Esophagus muscularis mucosa (tissue), 4 donors: Measurements from ENCODE around the gene PIK3CD. TPM values are rescaled to one million over a fixed set of nuclear protein-coding genes. Genes with fewer than 3 reads are reported as not detected.
"Not testable (repeated sequence)": the region's sequence is repeated elsewhere in the genome, so short reads cannot be mapped to it uniquely, and the experiment has no call there.

Source experiments
- DNase-seq: peaks from one replicate; pipeline ENCODE4 v3.0.0-alpha.2; 2017; ENCODE audit errors: extremely low spot score
- H3K27ac ChIP-seq, 4 donors: fragments of 200-600 bp; sonication (generic); replicated peaks in 1 of 4; 1 replicate in 3 of 4; 2 replicates in 1 of 4; pipeline ENCODE4 v1.5.1; 2016 to 2019; ENCODE audit warnings: mild to moderate bottlenecking in 1 of 4
- H3K27me3 ChIP-seq, 4 donors: fragments of 200-600 bp; sonication (generic); one replicate each; pipeline versions ENCODE4 v1.5.1 to v1.6.0; 2016 to 2019
- H3K36me3 ChIP-seq, 4 donors: fragments of 200-600 bp; sonication (generic); one replicate each; pipeline ENCODE4 v1.5.1; 2016 to 2019
- H3K4me1 ChIP-seq, 4 donors: fragments of 200-600 bp; sonication (generic); one replicate each; pipeline ENCODE4 v1.5.1; 2016 to 2019
- H3K4me3 ChIP-seq, 4 donors: fragments of 200-600 bp; sonication (generic); 1 replicate in 2 of 4; 2 replicates in 2 of 4; pipeline ENCODE4 v1.5.1; 2016 to 2019; ENCODE audit warnings: mild to moderate bottlenecking in 4 of 4, moderate library complexity in 1 of 4
- H3K9me3 ChIP-seq, 4 donors: fragments of 200-600 bp; sonication (generic); 1 replicate in 3 of 4; 2 replicates in 1 of 4; pipeline ENCODE4 v1.5.1; 2016 to 2019
- CTCF ChIP-seq, 3 experiments: fragments of 200-600 bp in 2 of 3; fragments of 450-650 bp in 1 of 3; sonication (generic) in 2 of 3; IDR thresholded peaks; one replicate each; pipeline ENCODE4 v1.5.1; 2017 to 2019; ENCODE audit warnings: antibody characterized with exemption in 3 of 3, mild to moderate bottlenecking in 2 of 3, moderate library complexity in 1 of 3
- EP300 ChIP-seq: sonication (generic); formaldehyde crosslinking; IDR thresholded peaks from one replicate; pipeline ENCODE4 v1.6.1; 2017; ENCODE audit warnings: antibody characterized with exemption
- POLR2A ChIP-seq: fragments of 450-650 bp; IDR thresholded peaks from one replicate; pipeline ENCODE4 v1.6.1; 2017; ENCODE audit warnings: antibody characterized with exemption, moderate library complexity, mild to moderate bottlenecking, low read depth
- POLR2AphosphoS5 ChIP-seq, 2 donors: sonication (generic); formaldehyde crosslinking; IDR thresholded peaks; one replicate each; pipeline ENCODE4 v1.6.1; 2017; ENCODE audit warnings: antibody characterized with exemption in 2 of 2
- WGBS: methylation state at CpG from one replicate; pipeline ENCODE4 v1.1.5; 2018; 5-methylcytosine and 5-hydroxymethylcytosine counted together
- intact Hi-C: fragments of 100-400 bp; cut with DNase I; formaldehyde crosslinking; loops from one replicate; pipeline ENCODE4 v1.15.1; 2023
- total RNA-seq, 4 donors: library from RNA; depleted of rRNA; stranded (reverse); fragments of >200 nt; gene quantifications; one replicate each; pipeline versions ENCODE4 v1.1.0 to v1.2.1, GENCODE V29; 2016

Gene PIK3CD
- total RNA-seq, 4 donors from 2014 or later, result 7.9 to 30.4 (median 13.9) TPM

GRCh38 chr1:9621032-9621431 is 30.5 kb upstream of the PIK3CD start:
- no peaks in the 10 kb centered on the region for H3K9me3 ChIP-seq
- H3K27ac ChIP-seq, result no peak overlapping the region
- H3K4me3 ChIP-seq, result no peak overlapping the region
- TF ChIP-seq CTCF (IDR thresholded peaks at IDR 0.05), result no peak
- TF ChIP-seq POLR2A, result no peak
- TF ChIP-seq EP300, result no peak
- no peak for TF ChIP-seq POLR2AphosphoS5 (IDR thresholded peaks at IDR 0.05)
- H3K36me3 ChIP-seq, result no peaks in the 10 kb centered on the region
- peaks cover 0 to under 1% (median 0%) of the 10 kb centered on the region in 4 donors for H3K4me1 ChIP-seq
- peaks cover 0 to 51% (median 0%) of the 10 kb centered on the region in 4 donors for H3K27me3 ChIP-seq
- no peak for DNase-seq
- intact Hi-C loops, result no loop called here

- intact Hi-C loops, result no loop called here
- H3K36me3 ChIP-seq, result no peaks in the 10 kb centered on the region
- no peak overlapping the region for H3K4me3 ChIP-seq
- H3K27me3 ChIP-seq, result peaks cover 0 to 44% (median 0%) of the 10 kb centered on the region in 4 donors
- no peak overlapping the region for H3K27ac ChIP-seq
- H3K4me1 ChIP-seq, result peaks cover 3 to 16% (median 13%) of the 10 kb centered on the region in 4 donors
- H3K9me3 ChIP-seq, result no peaks in the 10 kb centered on the region
- TF ChIP-seq EP300 (no peak), CTCF (IDR thresholded peaks at IDR 0.05) (no peak), POLR2AphosphoS5 (IDR thresholded peaks at IDR 0.05) (no peak), POLR2A (no peak)
- 97% methylated on average over 2 of the region's 2 CpGs for WGBS
- no peak for DNase-seq
Observed at GRCh38 chr1:9624081-9624480, 27.4 kb upstream of the PIK3CD start.

GRCh38 chr1:9625030-9625429 is 26.5 kb upstream of the PIK3CD start:
- intact Hi-C loops, result loop anchor here (5.0 kb wide), 2 partner anchors 62 to 242 kb away; no protein-coding TSS in a partner anchor
- not testable (repeated sequence) for DNase-seq, H3K27ac ChIP-seq, H3K4me3 ChIP-seq, H3K36me3 ChIP-seq, H3K9me3 ChIP-seq
- Histone ChIP-seq H3K4me1 (peaks cover 3 to 16% (median 13%) of the 10 kb centered on the region in 4 donors), H3K27me3 (peaks cover 0 to 34% (median 0%) of the 10 kb centered on the region in 4 donors)
- WGBS, result 88% methylated on average over 3 of the region's 3 CpGs

GRCh38 chr1:9626201-9626608 is 25.3 kb upstream of the PIK3CD start:
- Histone ChIP-seq H3K9me3 (no peaks in the 10 kb centered on the region), H3K36me3 (no peaks in the 10 kb centered on the region), H3K4me3 (peak overlapping the region in 1 of 4 donors; percentile 24), H3K27ac (no peak overlapping the region), H3K27me3 (peaks cover 0 to 23% (median 0%) of the 10 kb centered on the region in 4 donors), H3K4me1 (peaks cover 3 to 16% (median 13%) of the 10 kb centered on the region in 4 donors)
- intact Hi-C loops, result loop anchor here (5.0 kb wide), 2 partner anchors 61 to 241 kb away; no protein-coding TSS in a partner anchor
- no peak for TF ChIP-seq CTCF (IDR thresholded peaks at IDR 0.05)
- TF ChIP-seq POLR2AphosphoS5 (IDR thresholded peaks at IDR 0.05), result no peak
- no peak for TF ChIP-seq EP300
- no peak for TF ChIP-seq POLR2A
- WGBS, result 63% methylated on average over 9 of the region's 9 CpGs
- no peak for DNase-seq

GRCh38 chr1:9628541-9629444 is 22.7 kb upstream of the PIK3CD start:
- TF ChIP-seq CTCF (IDR thresholded peaks at IDR 0.05), result no peak
- no peak for TF ChIP-seq POLR2A
- TF ChIP-seq EP300, result no peak
- TF ChIP-seq POLR2AphosphoS5 (IDR thresholded peaks at IDR 0.05), result no peak
- DNase-seq, result no peak
- Histone ChIP-seq H3K4me1 (peaks cover 3 to 16% (median 13%) of the 10 kb centered on the region in 4 donors), H3K27ac (no peak overlapping the region), H3K27me3 (peaks cover 0 to 16% (median 0%) of the 10 kb centered on the region in 4 donors), H3K9me3 (no peaks in the 10 kb centered on the region), H3K4me3 (no peak overlapping the region), H3K36me3 (no peaks in the 10 kb centered on the region)
- 62% methylated on average over 18 of the region's 23 CpGs for WGBS
- intact Hi-C loops, result loop anchor here (5.0 kb wide), 2 partner anchors 59 to 239 kb away; no protein-coding TSS in a partner anchor
